GM11168 (cell line): ENCODE results near the gene TBX2.

Source experiments
- in situ Hi-C: fragments of 300-500 bp; cut with MboI; formaldehyde crosslinking; loops from one replicate; pipeline ENCODE4 v1.12.0; 2022; ENCODE audit warnings: low sequenced_read_pairs; ENCODE audit not compliant: unreplicated experiment

Gene TBX2

GRCh38 chr17:61399131-61400065 lies at the start of gene TBX2:
TSS of gene TBX2 (plus strand) at chr17:61399843. CDS start at chr17:61400177, 334 bp downstream.
- in situ Hi-C loops, result loop anchor here (25.0 kb wide), 1 partner anchor 687 kb away; no protein-coding TSS in a partner anchor

DNA sequence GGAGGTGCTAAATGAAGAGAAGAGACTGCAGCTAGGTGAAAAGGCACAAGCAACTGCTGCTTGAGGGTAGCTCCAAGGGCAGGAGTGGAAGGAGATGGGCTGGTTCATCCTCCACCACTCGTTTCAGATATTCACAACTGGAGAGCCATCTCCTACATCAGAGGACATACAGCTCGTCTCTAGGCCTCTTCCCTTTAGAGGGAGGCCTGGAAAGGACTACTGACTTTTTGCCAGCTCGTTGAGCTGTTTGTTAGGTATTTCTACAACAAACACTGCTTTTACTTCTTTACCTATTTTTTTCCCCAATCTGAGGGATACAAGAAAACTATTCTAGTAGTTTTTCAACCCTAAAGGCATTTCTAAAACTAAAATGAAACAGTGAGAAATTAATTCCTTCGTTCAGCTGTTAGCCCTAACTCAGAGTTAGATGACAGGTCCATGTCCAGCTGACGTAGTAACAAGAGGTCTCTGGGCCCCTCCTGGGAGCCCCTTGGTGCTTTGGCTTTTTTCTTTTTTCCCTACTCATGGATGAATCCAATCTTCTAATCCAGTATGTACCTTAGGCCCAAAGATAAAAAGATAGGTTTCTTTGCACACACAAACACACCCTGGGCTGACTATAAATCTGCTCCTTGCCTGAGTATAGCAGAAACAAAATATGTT lies 47.8 kb upstream of the TBX2 start:
- in situ Hi-C loops, result loop anchor here (25.0 kb wide), 1 partner anchor 340 kb away; no protein-coding TSS in a partner anchor

GRCh38 chr17:61352408-61352770 lies 47.3 kb upstream of the TBX2 start:
- in situ Hi-C loops, result loop anchor here (25.0 kb wide), 1 partner anchor 340 kb away; no protein-coding TSS in a partner anchor

GRCh38 chr17:61352781-61353491 lies 46.7 kb upstream of the TBX2 start:
- in situ Hi-C loops, result loop anchor here (25.0 kb wide), 1 partner anchor 341 kb away; no protein-coding TSS in a partner anchor

GRCh38 chr17:61353615-61354014 lies 46.0 kb upstream of the TBX2 start:
- in situ Hi-C loops, result loop anchor here (25.0 kb wide), 1 partner anchor 341 kb away; no protein-coding TSS in a partner anchor

- in situ Hi-C loops, result loop anchor here (25.0 kb wide), 1 partner anchor 343 kb away; no protein-coding TSS in a partner anchor
Measured at GRCh38 chr17:61354895-61355874, 44.5 kb upstream of the TBX2 start.

- in situ Hi-C loops, result loop anchor here (25.0 kb wide), 1 partner anchor 345 kb away; no protein-coding TSS in a partner anchor
Measured at GRCh38 chr17:61357061-61357460, 42.6 kb upstream of the TBX2 start.

- in situ Hi-C loops, result loop anchor here (25.0 kb wide), 1 partner anchor 347 kb away; no protein-coding TSS in a partner anchor
Measured at GRCh38 chr17:61359513-61359912, 40.1 kb upstream of the TBX2 start.

GRCh38 chr17:61360318-61360943 lies 39.2 kb upstream of the TBX2 start:
- in situ Hi-C loops, result loop anchor here (25.0 kb wide), 1 partner anchor 348 kb away; no protein-coding TSS in a partner anchor

GRCh38 chr17:61361084-61361483 lies 38.6 kb upstream of the TBX2 start:
- in situ Hi-C loops, result loop anchor here (25.0 kb wide), 1 partner anchor 349 kb away; no protein-coding TSS in a partner anchor

GRCh38 chr17:61362396-61362795 lies 37.2 kb upstream of the TBX2 start:
- in situ Hi-C loops, result loop anchor here (25.0 kb wide), 1 partner anchor 350 kb away; no protein-coding TSS in a partner anchor

DNA sequence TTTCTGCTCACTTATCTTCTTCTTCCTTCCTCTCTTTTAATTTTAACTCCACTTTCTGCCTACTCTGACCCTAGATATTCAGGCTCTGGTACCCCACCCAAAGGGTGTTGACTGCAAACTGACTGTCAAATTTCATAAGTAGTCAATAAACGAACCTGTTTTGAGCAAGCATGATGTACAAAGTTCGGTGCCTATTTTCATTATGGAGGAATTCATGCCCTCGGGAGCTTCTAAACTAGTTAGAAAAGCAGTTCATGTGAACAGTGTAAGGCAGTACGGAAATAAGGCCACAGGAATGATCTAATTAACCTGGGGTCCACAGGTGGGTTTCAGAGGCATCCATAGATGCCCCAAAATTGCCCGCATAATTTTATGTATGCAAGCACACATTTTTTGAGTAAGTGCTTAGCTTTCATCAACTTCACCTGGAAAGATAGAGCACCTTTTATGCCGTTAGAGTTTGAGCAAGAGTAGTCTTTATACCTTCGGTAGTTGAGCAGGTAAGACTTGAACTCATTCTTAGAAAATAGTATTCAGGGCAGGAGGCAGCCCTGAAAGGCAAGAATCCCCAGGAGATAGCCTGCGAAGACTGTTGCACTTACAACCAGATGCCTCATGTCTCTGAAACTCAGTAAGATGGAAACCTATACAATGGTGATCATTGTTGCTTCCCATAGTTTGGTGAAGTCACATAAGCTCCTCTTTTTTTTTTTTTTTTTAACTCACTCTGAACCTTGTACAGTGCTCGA lies 36.6 kb upstream of the TBX2 start:
- in situ Hi-C loops, result loop anchor here (25.0 kb wide), 1 partner anchor 351 kb away; no protein-coding TSS in a partner anchor

GRCh38 chr17:61363601-61364462 lies 35.8 kb upstream of the TBX2 start:
- in situ Hi-C loops, result loop anchor here (25.0 kb wide), 1 partner anchor 352 kb away; no protein-coding TSS in a partner anchor

- in situ Hi-C loops, result loop anchor here (25.0 kb wide), 1 partner anchor 352 kb away; no protein-coding TSS in a partner anchor
Measured at GRCh38 chr17:61364463-61364846, 35.2 kb upstream of the TBX2 start.

GRCh38 chr17:61366076-61366714 lies 33.4 kb upstream of the TBX2 start:
- in situ Hi-C loops, result loop anchor here (25.0 kb wide), 1 partner anchor 354 kb away; no protein-coding TSS in a partner anchor
